Fibroblast of lung (primary cell): ENCODE results near the gene PPP2R1B. TPM values are rescaled to one million over a fixed set of nuclear protein-coding genes. Genes with fewer than 3 reads are reported as not detected.

Source experiments
- DNase-seq, 2 donors: peaks; one replicate each; pipeline versions ENCODE4 v3.0.0 to v3.0.0-alpha.2; 2010; ENCODE audit warnings: low read depth in 2 of 2
- H2AFZ ChIP-seq: 2 replicates; pipeline ENCODE4 v1.5.1; 2012; ENCODE audit warnings: low read length, control low read depth, inconsistent platforms
- H3K27ac ChIP-seq: 2 replicates; pipeline ENCODE4 v1.5.1; 2011; ENCODE audit warnings: low read length, control low read depth; ENCODE audit not compliant: insufficient read depth
- H3K27me3 ChIP-seq: 2 replicates; pipeline ENCODE4 v1.5.1; 2011; ENCODE audit warnings: mild to moderate bottlenecking, low read length; ENCODE audit not compliant: control insufficient read depth, insufficient read depth
- H3K36me3 ChIP-seq: 2 replicates; pipeline ENCODE4 v1.5.1; 2011; ENCODE audit warnings: low read length; ENCODE audit not compliant: control insufficient read depth, insufficient read depth
- H3K4me1 ChIP-seq: 2 replicates; pipeline ENCODE4 v1.5.1; 2011; ENCODE audit warnings: low read length; ENCODE audit not compliant: control insufficient read depth, insufficient read depth; ENCODE audit errors: extremely low read depth
- H3K4me2 ChIP-seq: 2 replicates; pipeline ENCODE4 v1.5.1; 2011; ENCODE audit warnings: low read length, control low read depth; ENCODE audit not compliant: insufficient read depth; ENCODE audit errors: extremely low read depth
- H3K4me3 ChIP-seq, 4 experiments: fragments of 200-600 bp in 1 of 4; sonication (generic) in 1 of 4; replicated peaks in 1 of 4; 2 replicates each; pipeline ENCODE4 v1.5.1; 2011 to 2016; ENCODE audit warnings: low read length in 4 of 4, low read depth in 3 of 4, mild to moderate bottlenecking in 3 of 4, control low read depth in 2 of 4, inconsistent platforms in 1 of 4, mixed read lengths in 1 of 4; ENCODE audit not compliant: insufficient read depth in 1 of 4; ENCODE audit errors: control extremely low read depth in 1 of 4
- H3K79me2 ChIP-seq: 2 replicates; pipeline ENCODE4 v1.5.1; 2012; ENCODE audit warnings: mild to moderate bottlenecking, low read length, inconsistent platforms; ENCODE audit not compliant: control insufficient read depth, insufficient read depth
- H3K9ac ChIP-seq: 2 replicates; pipeline ENCODE4 v1.5.1; 2011; ENCODE audit warnings: mild to moderate bottlenecking, low read length, control low read depth; ENCODE audit not compliant: insufficient read depth
- H3K9me3 ChIP-seq: 2 replicates; pipeline ENCODE4 v1.5.1; 2012; ENCODE audit warnings: low read depth, low read length; ENCODE audit not compliant: control insufficient read depth, insufficient read depth
- H4K20me1 ChIP-seq: 2 replicates; pipeline ENCODE4 v1.5.1; 2011; ENCODE audit warnings: low read length; ENCODE audit not compliant: control insufficient read depth, insufficient read depth; ENCODE audit errors: extremely low read depth
- CTCF ChIP-seq, 2 donors: IDR thresholded peaks in 1 of 2; conservative IDR thresholded peaks in 1 of 2; 1 replicate in 1 of 2; 2 replicates in 1 of 2; pipeline ENCODE4 v1.5.1; 2011 to 2012; ENCODE audit warnings: low read length in 2 of 2, control low read depth in 1 of 2, inconsistent platforms in 1 of 2, low read depth in 1 of 2, mild to moderate bottlenecking in 1 of 2
- EZH2 ChIP-seq: IDR thresholded peaks from 2 replicates; pipeline ENCODE4 v1.5.1; 2012; ENCODE audit warnings: low read length, control low read depth, mild to moderate bottlenecking; ENCODE audit errors: missing control alignments
- polyA plus RNA-seq, 2 donors: library from polyadenylated mRNA; depleted of rRNA in 1 of 2; stranded (reverse) in 1 of 2; unstranded in 1 of 2; fragments of >200 nt; gene quantifications; 2 replicates each; pipeline ENCODE4 v1.2.1, GENCODE V29; 2011 to 2012; ENCODE audit warnings: missing spikeins in 1 of 2
- total RNA-seq: library from RNA; depleted of rRNA; stranded (reverse); fragments of >200 nt; gene quantifications from 2 replicates; pipeline ENCODE4 v1.2.1, GENCODE V29; 2014

PPP2R1B gene
- total and polyA plus RNA-seq, 2 donors (not counting 1 experiment from before 2014, with no cell fraction given): 40.3 to 43.1 TPM

- Histone ChIP-seq H3K4me3 (no peak overlapping the region), H3K9me3 (no peaks in the 10 kb centered on the region), H3K9ac (no peak overlapping the region), H3K36me3 (peaks cover 12% of the 10 kb centered on the region), H2AFZ (no peak overlapping the region), H3K4me2 (no peak overlapping the region), H4K20me1 (no peaks in the 10 kb centered on the region), H3K79me2 (no peaks in the 10 kb centered on the region), H3K27me3 (no peaks in the 10 kb centered on the region), H3K27ac (no peak overlapping the region), H3K4me1 (peaks cover 5% of the 10 kb centered on the region)
- no peak for DNase-seq
- TF ChIP-seq EZH2 (no peak), CTCF (conservative IDR thresholded peaks at IDR 0.05 in 1 of 2, IDR thresholded peaks at IDR 0.05 in 1 of 2; ENCODE audit: low read depth in 1 of 2, low read length in 2 of 2) (no peak)
Observed at GRCh38 chr11:111725621-111726020, 40.6 kb downstream of the PPP2R1B start.

GRCh38 chr11:111724615-111725129, 41.5 kb downstream of the PPP2R1B start:
- TF ChIP-seq CTCF (conservative IDR thresholded peaks at IDR 0.05 in 1 of 2, IDR thresholded peaks at IDR 0.05 in 1 of 2; ENCODE audit: low read depth in 1 of 2, low read length in 2 of 2) (no peak), EZH2 (no peak)

GRCh38 chr11:111723595-111723994, 42.6 kb downstream of the PPP2R1B start:
- Histone ChIP-seq H3K27ac (no peak overlapping the region), H3K9ac (no peak overlapping the region), H3K4me2 (no peak overlapping the region), H3K36me3 (peaks cover 21% of the 10 kb centered on the region), H4K20me1 (no peaks in the 10 kb centered on the region), H3K4me1 (peaks cover 5% of the 10 kb centered on the region), H3K4me3 (no peak overlapping the region), H3K27me3 (no peaks in the 10 kb centered on the region), H3K79me2 (no peaks in the 10 kb centered on the region), H3K9me3 (no peaks in the 10 kb centered on the region), H2AFZ (no peak overlapping the region)
- no peak for TF ChIP-seq EZH2
- TF ChIP-seq CTCF (conservative IDR thresholded peaks at IDR 0.05 in 1 of 2, IDR thresholded peaks at IDR 0.05 in 1 of 2; ENCODE audit: low read depth in 1 of 2, low read length in 2 of 2): no peak
- DNase-seq: no peak

More at GRCh38 chr11:111724615-111725129, 41.5 kb downstream of the PPP2R1B start:
- Histone ChIP-seq H3K9me3 (no peaks in the 10 kb centered on the region), H3K27me3 (no peaks in the 10 kb centered on the region), H3K4me2 (no peak overlapping the region), H3K4me3 (no peak overlapping the region), H4K20me1 (no peaks in the 10 kb centered on the region), H3K4me1 (peaks cover 4% of the 10 kb centered on the region), H3K79me2 (no peaks in the 10 kb centered on the region), H3K36me3 (peaks cover 20% of the 10 kb centered on the region), H3K9ac (no peak overlapping the region), H2AFZ (no peak overlapping the region), H3K27ac (no peak overlapping the region)
- DNase-seq: no peak
